HEK293 (cell line): ENCODE results near the gene NKG7.

Experiments
- BCL11A ChIP-seq: fragments of 450-650 bp; formaldehyde crosslinking; IDR thresholded peaks from 2 replicates; pipeline ENCODE4 v1.5.1; 2016; ENCODE audit warnings: low read depth, missing biosample characterization, missing genetic modification characterization
- EGR2 ChIP-seq: fragments of 450-650 bp; formaldehyde crosslinking; IDR thresholded peaks from 2 replicates; pipeline ENCODE4 v1.5.1; 2016; ENCODE audit warnings: low read depth, missing biosample characterization, missing genetic modification characterization
- HOXD13 ChIP-seq: sonication (generic); formaldehyde crosslinking; IDR thresholded peaks from 2 replicates; pipeline ENCODE4 v1.8.0; 2022; ENCODE audit warnings: missing genetic modification reagents, borderline replicate concordance
- MEIS1 ChIP-seq: sonication (generic); formaldehyde crosslinking; IDR thresholded peaks from 2 replicates; pipeline ENCODE4 v1.8.1; 2022; ENCODE audit warnings: missing genetic modification reagents, mild to moderate bottlenecking, borderline replicate concordance
- MYNN ChIP-seq: fragments of 450-650 bp; formaldehyde crosslinking; IDR thresholded peaks from 2 replicates; pipeline ENCODE4 v1.5.1; 2016; ENCODE audit warnings: missing biosample characterization, missing genetic modification characterization, borderline replicate concordance
- MZF1 ChIP-seq: fragments of 450-650 bp; formaldehyde crosslinking; IDR thresholded peaks from 2 replicates; pipeline ENCODE4 v1.5.1; 2017; ENCODE audit warnings: missing biosample characterization, missing genetic modification characterization, borderline replicate concordance
- PBX3 ChIP-seq: sonication (generic); formaldehyde crosslinking; IDR thresholded peaks from 2 replicates; pipeline ENCODE4 v1.8.1; 2022; ENCODE audit warnings: mild to moderate bottlenecking, moderate library complexity, missing genetic modification reagents
- SP3 ChIP-seq: fragments of 450-650 bp; formaldehyde crosslinking; IDR thresholded peaks from 2 replicates; pipeline ENCODE4 v1.5.1; 2016; ENCODE audit warnings: missing biosample characterization, missing genetic modification characterization
- TRIM28 ChIP-seq: IDR thresholded peaks from 2 replicates; pipeline ENCODE4 v1.6.1; 2011; ENCODE audit warnings: low read length, control low read depth, borderline replicate concordance
- TSHZ1 ChIP-seq: fragments of 450-650 bp; formaldehyde crosslinking; IDR thresholded peaks from 2 replicates; pipeline ENCODE4 v1.5.1; 2016; ENCODE audit warnings: missing biosample characterization, missing genetic modification characterization, borderline replicate concordance
- WT1 ChIP-seq: fragments of 450-650 bp; formaldehyde crosslinking; IDR thresholded peaks from 2 replicates; pipeline ENCODE4 v1.5.1; 2016; ENCODE audit warnings: missing biosample characterization, missing genetic modification characterization
- ZBTB11 ChIP-seq: fragments of 450-650 bp; formaldehyde crosslinking; conservative IDR thresholded peaks from 2 replicates; pipeline ENCODE4 v1.5.1; 2016; ENCODE audit warnings: low read depth, missing biosample characterization, missing genetic modification characterization
- ZBTB21 ChIP-seq: fragments of 450-650 bp; formaldehyde crosslinking; IDR thresholded peaks from 2 replicates; pipeline ENCODE4 v1.5.1; 2017; ENCODE audit warnings: missing biosample characterization, missing genetic modification characterization
- ZBTB6 ChIP-seq: fragments of 450-650 bp; formaldehyde crosslinking; IDR thresholded peaks from 2 replicates; pipeline ENCODE4 v1.5.1; 2017; ENCODE audit warnings: missing biosample characterization, missing genetic modification characterization
- ZEB2 ChIP-seq: fragments of 450-650 bp; formaldehyde crosslinking; IDR thresholded peaks from 2 replicates; pipeline ENCODE4 v1.5.1; 2016; ENCODE audit warnings: missing biosample characterization, missing genetic modification characterization
- ZFP69B ChIP-seq: fragments of 450-650 bp; formaldehyde crosslinking; IDR thresholded peaks from 2 replicates; pipeline ENCODE4 v1.5.1; 2016; ENCODE audit warnings: missing biosample characterization, missing genetic modification characterization
- ZNF121 ChIP-seq: fragments of 450-650 bp; formaldehyde crosslinking; IDR thresholded peaks from 2 replicates; pipeline ENCODE4 v1.5.1; 2016; ENCODE audit warnings: missing biosample characterization, missing genetic modification characterization
- ZNF155 ChIP-seq: fragments of 450-650 bp; formaldehyde crosslinking; IDR thresholded peaks from 2 replicates; pipeline ENCODE4 v1.5.1; 2016; ENCODE audit warnings: missing biosample characterization, missing genetic modification characterization
- ZNF157 ChIP-seq: fragments of 450-650 bp; formaldehyde crosslinking; IDR thresholded peaks from 2 replicates; pipeline ENCODE4 v1.5.1; 2016; ENCODE audit warnings: missing biosample characterization, missing genetic modification characterization
- ZNF174 ChIP-seq: fragments of 450-650 bp; formaldehyde crosslinking; IDR thresholded peaks from 2 replicates; pipeline ENCODE4 v1.5.0; 2017; ENCODE audit warnings: missing biosample characterization, mild to moderate bottlenecking, missing genetic modification characterization
- ZNF354C ChIP-seq: fragments of 450-650 bp; formaldehyde crosslinking; IDR thresholded peaks from 2 replicates; pipeline ENCODE4 v1.5.1; 2016; ENCODE audit warnings: missing biosample characterization, missing genetic modification characterization, low read depth, borderline replicate concordance
- ZNF48 ChIP-seq: fragments of 450-650 bp; formaldehyde crosslinking; IDR thresholded peaks from 2 replicates; pipeline ENCODE4 v1.5.1; 2016; ENCODE audit warnings: missing biosample characterization, missing genetic modification characterization
- ZNF501 ChIP-seq: fragments of 450-650 bp; formaldehyde crosslinking; IDR thresholded peaks from 2 replicates; pipeline ENCODE4 v1.5.1; 2016; ENCODE audit warnings: missing biosample characterization, missing genetic modification characterization
- ZNF544 ChIP-seq: fragments of 450-650 bp; formaldehyde crosslinking; IDR thresholded peaks from 2 replicates; pipeline ENCODE4 v1.5.0; 2017; ENCODE audit warnings: missing biosample characterization, missing genetic modification characterization
- ZNF560 ChIP-seq: fragments of 450-650 bp; formaldehyde crosslinking; IDR thresholded peaks from 2 replicates; pipeline ENCODE4 v1.5.1; 2017; ENCODE audit warnings: missing biosample characterization, missing genetic modification characterization, borderline replicate concordance
- ZNF621 ChIP-seq: fragments of 450-650 bp; formaldehyde crosslinking; IDR thresholded peaks from 2 replicates; pipeline ENCODE4 v1.5.1; 2017; ENCODE audit warnings: missing biosample characterization, missing genetic modification characterization
- ZNF654 ChIP-seq: fragments of 450-650 bp; formaldehyde crosslinking; IDR thresholded peaks from 2 replicates; pipeline ENCODE4 v1.5.1; 2016; ENCODE audit warnings: low read depth, missing biosample characterization, missing genetic modification characterization
- ZNF660 ChIP-seq: fragments of 450-650 bp; IDR thresholded peaks from 2 replicates; pipeline ENCODE4 v1.5.1; 2018; ENCODE audit warnings: missing biosample characterization, mild to moderate bottlenecking, missing genetic modification characterization
- ZNF677 ChIP-seq: fragments of 450-650 bp; IDR thresholded peaks from 2 replicates; pipeline ENCODE4 v1.5.0; 2018; ENCODE audit warnings: missing biosample characterization, mild to moderate bottlenecking, missing genetic modification characterization, moderate library complexity
- ZSCAN30 ChIP-seq: fragments of 450-650 bp; IDR thresholded peaks from 2 replicates; pipeline ENCODE4 v1.5.1; 2018; ENCODE audit warnings: missing biosample characterization, mild to moderate bottlenecking, missing genetic modification characterization, moderate library complexity
- ZSCAN5A ChIP-seq: fragments of 450-650 bp; formaldehyde crosslinking; IDR thresholded peaks from 2 replicates; pipeline ENCODE4 v1.5.1; 2016; ENCODE audit warnings: missing biosample characterization, missing genetic modification characterization

The NKG7 gene

GRCh38 chr19:51422053-51422448 lies 49.6 kb upstream of the NKG7 start (continued):
- peak; percentile 96 for TF ChIP-seq PBX3 (CRISPR knock-in tag)
- 0 out of 2 replicates have a peak, but pooled peaks have one; percentile 46 for TF ChIP-seq ZNF660 (tag by site-specific recombination)
- TF ChIP-seq ZNF155 = no peak
- TF ChIP-seq MZF1 (tag by site-specific recombination) = no peak
- TF ChIP-seq ZSCAN30 (tag by site-specific recombination) = peak; percentile 81
- no peak for TF ChIP-seq ZBTB21 (tag by site-specific recombination)
- TF ChIP-seq ZBTB6 (tag by site-specific recombination) = no peak
- peak; percentile 14; the same call in 1 of the 2 replicates for TF ChIP-seq SP3 (tag by site-specific recombination)
- no peak for TF ChIP-seq ZNF174 (tag by site-specific recombination)
- no peak for TF ChIP-seq ZNF48 (tag by site-specific recombination)
- no peak for TF ChIP-seq ZNF121 (tag by site-specific recombination)
- TF ChIP-seq ZNF354C (tag by site-specific recombination) = no peak
- TF ChIP-seq ZNF677 (tag by site-specific recombination) = no peak
- no peak for TF ChIP-seq ZNF560
- peak; percentile 85 for TF ChIP-seq HOXD13 (CRISPR knock-in tag)
- no peak for TF ChIP-seq TSHZ1 (tag by site-specific recombination)
- no peak for TF ChIP-seq ZBTB11 (tag by site-specific recombination)
- no peak for TF ChIP-seq ZEB2 (tag by site-specific recombination)
- no peak for TF ChIP-seq WT1 (tag by site-specific recombination)
- no peak for TF ChIP-seq MYNN
- TF ChIP-seq ZNF544 (tag by site-specific recombination) = no peak
- TF ChIP-seq TRIM28 = no peak
- TF ChIP-seq ZNF621 (tag by site-specific recombination) = no peak
- TF ChIP-seq ZNF501 (tag by site-specific recombination) = no peak
- no peak for TF ChIP-seq BCL11A (tag by site-specific recombination)
- TF ChIP-seq EGR2 (tag by site-specific recombination) = no peak
- peak; percentile 23; the same call in 1 of the 2 replicates for TF ChIP-seq ZNF654 (tag by site-specific recombination)
- TF ChIP-seq ZFP69B (tag by site-specific recombination) = peak; percentile 80
- no peak for TF ChIP-seq ZSCAN5A
- 0 out of 2 replicates have a peak, but pooled peaks have one; percentile 74 for TF ChIP-seq MEIS1
- TF ChIP-seq ZNF157 (tag by site-specific recombination) = no peak
